Measurements from ENCODE around the gene MOB3B. TPM values are rescaled to one million over a fixed set of nuclear protein-coding genes. Genes with fewer than 3 reads are reported as not detected.

The MOB3B gene
- total RNA-seq, 3 donors from 2014 or later (not counting 1 experiment from before 2014, with no cell fraction given): 0.23 to 0.30 (median 0.28) TPM

- Mint-ChIP-seq H3K36me3 (no peaks in the 10 kb centered on the region), H3K4me3 (no peak overlapping the region), H3K27ac (no peak overlapping the region), H3K4me1 (no peaks in the 10 kb centered on the region), H3K27me3 (ENCODE audit: low read depth in 2 of 2) (no peaks in the 10 kb centered on the region), H3K9me3 (no peaks in the 10 kb centered on the region)
- Histone ChIP-seq H3K27me3 (ENCODE audit: control insufficient read depth, insufficient read depth, low read length) (no peaks in the 10 kb centered on the region), H3K9me3 (ENCODE audit: control insufficient read depth, insufficient read depth, low read length) (no peaks in the 10 kb centered on the region), H3K36me3 (ENCODE audit: control insufficient read depth, insufficient read depth, low read length) (no peaks in the 10 kb centered on the region), H3K27ac (ENCODE audit: low read length) (no peak overlapping the region), H3K4me3 (ENCODE audit: low read length) (no peak overlapping the region), H3K4me1 (ENCODE audit: control insufficient read depth, insufficient read depth, low read length) (no peaks in the 10 kb centered on the region)
- DNase-seq (no peak), ATAC-seq (no peak)
- no peak for TF ChIP-seq CTCF (IDR thresholded peaks at IDR 0.05)
- intact Hi-C loops (cut with micrococcal nuclease): no loop called here
- 73% methylated on average over 2 of the region's 2 CpGs for WGBS (ENCODE audit: insufficient coverage)
Observed at GRCh38 chr9:27293996-27294395, 235.6 kb downstream of the MOB3B start.

- no peak for ATAC-seq
- no peak overlapping the region for H3K27ac ChIP-seq (ENCODE audit: low read length)
- no peak overlapping the region for H3K27ac Mint-ChIP-seq
- H3K4me3 Mint-ChIP-seq: no peak overlapping the region
- no peak for TF ChIP-seq CTCF (IDR thresholded peaks at IDR 0.05)
- H3K9me3 Mint-ChIP-seq: no peaks in the 10 kb centered on the region
- H3K9me3 ChIP-seq (ENCODE audit: control insufficient read depth, insufficient read depth, low read length): no peaks in the 10 kb centered on the region
- no peaks in the 10 kb centered on the region for H3K27me3 ChIP-seq (ENCODE audit: control insufficient read depth, insufficient read depth, low read length)
- H3K4me1 ChIP-seq (ENCODE audit: control insufficient read depth, insufficient read depth, low read length): no peaks in the 10 kb centered on the region
- WGBS (ENCODE audit: insufficient coverage): 92% methylated on average over 6 of the region's 7 CpGs
- no peak for DNase-seq
- no peaks in the 10 kb centered on the region for H3K36me3 ChIP-seq (ENCODE audit: control insufficient read depth, insufficient read depth, low read length)
- H3K27me3 Mint-ChIP-seq (ENCODE audit: low read depth in 2 of 2): no peaks in the 10 kb centered on the region
- no peaks in the 10 kb centered on the region for H3K4me1 Mint-ChIP-seq
- no peak overlapping the region for H3K4me3 ChIP-seq (ENCODE audit: low read length)
- H3K36me3 Mint-ChIP-seq: no peaks in the 10 kb centered on the region
- intact Hi-C loops (cut with micrococcal nuclease): no loop called here
Observed at GRCh38 chr9:27292659-27293405, 236.8 kb downstream of the MOB3B start.

GRCh38 chr9:27291292-27291691 lies 238.3 kb downstream of the MOB3B start:
- ATAC-seq (no peak), DNase-seq (no peak)
- no peaks in the 10 kb centered on the region for H3K4me1 ChIP-seq (ENCODE audit: control insufficient read depth, insufficient read depth, low read length)
- no peak overlapping the region for H3K27ac ChIP-seq (ENCODE audit: low read length)
- Mint-ChIP-seq H3K36me3 (no peaks in the 10 kb centered on the region), H3K4me1 (no peaks in the 10 kb centered on the region), H3K27me3 (ENCODE audit: low read depth in 2 of 2) (no peaks in the 10 kb centered on the region), H3K27ac (no peak overlapping the region), H3K9me3 (no peaks in the 10 kb centered on the region), H3K4me3 (no peak overlapping the region)
- intact Hi-C loops (cut with micrococcal nuclease): no loop called here
- no peaks in the 10 kb centered on the region for H3K27me3 ChIP-seq (ENCODE audit: control insufficient read depth, insufficient read depth, low read length)
- H3K9me3 ChIP-seq (ENCODE audit: control insufficient read depth, insufficient read depth, low read length): no peaks in the 10 kb centered on the region
- WGBS (ENCODE audit: insufficient coverage): 90% methylated on average over 7 of the region's 8 CpGs
- H3K4me3 ChIP-seq (ENCODE audit: low read length): no peak overlapping the region
- TF ChIP-seq CTCF (IDR thresholded peaks at IDR 0.05): no peak
- no peaks in the 10 kb centered on the region for H3K36me3 ChIP-seq (ENCODE audit: control insufficient read depth, insufficient read depth, low read length)

GRCh38 chr9:27282269-27282668 lies 247.3 kb downstream of the MOB3B start:
- Mint-ChIP-seq H3K4me3 (no peak overlapping the region), H3K27me3 (ENCODE audit: low read depth in 2 of 2) (no peaks in the 10 kb centered on the region), H3K9me3 (no peaks in the 10 kb centered on the region), H3K36me3 (no peaks in the 10 kb centered on the region), H3K4me1 (no peaks in the 10 kb centered on the region), H3K27ac (no peak overlapping the region)
- Histone ChIP-seq H3K36me3 (ENCODE audit: control insufficient read depth, insufficient read depth, low read length) (no peaks in the 10 kb centered on the region), H3K9me3 (ENCODE audit: control insufficient read depth, insufficient read depth, low read length) (no peaks in the 10 kb centered on the region), H3K4me3 (ENCODE audit: low read length) (no peak overlapping the region), H3K4me1 (ENCODE audit: control insufficient read depth, insufficient read depth, low read length) (no peaks in the 10 kb centered on the region), H3K27me3 (ENCODE audit: control insufficient read depth, insufficient read depth, low read length) (no peaks in the 10 kb centered on the region), H3K27ac (ENCODE audit: low read length) (no peak overlapping the region)
- ATAC-seq: no peak
- 94% methylated on average over 7 of the region's 7 CpGs for WGBS (ENCODE audit: insufficient coverage)
- no peak for DNase-seq
- TF ChIP-seq CTCF (IDR thresholded peaks at IDR 0.05): no peak
- intact Hi-C loops (cut with micrococcal nuclease): no loop called here

Data from natural killer cell (primary cell).